ENCODE measurements around the gene CDC40.

DNA sequence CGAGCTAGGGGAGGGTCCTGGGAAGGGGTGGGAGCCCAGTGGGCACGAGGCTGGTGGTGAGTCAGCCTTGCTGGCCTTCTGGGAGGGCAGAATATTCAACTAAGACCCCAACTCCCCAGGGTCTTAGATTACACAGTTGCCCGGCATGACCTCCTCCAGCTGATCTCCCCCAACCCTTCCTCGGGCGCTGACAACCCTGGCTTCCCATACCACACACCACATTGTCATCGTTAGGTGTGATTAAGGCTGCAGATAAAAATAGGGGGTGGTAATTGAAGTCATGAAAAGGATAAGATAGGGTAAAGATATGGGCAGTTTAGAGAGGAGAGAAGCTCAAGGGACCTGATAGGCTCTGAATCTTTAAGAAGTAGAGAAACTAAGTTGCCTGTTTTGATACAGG, 10.5 kb downstream of the CDC40 start:
- TF ChIP-seq, protein P1, sequence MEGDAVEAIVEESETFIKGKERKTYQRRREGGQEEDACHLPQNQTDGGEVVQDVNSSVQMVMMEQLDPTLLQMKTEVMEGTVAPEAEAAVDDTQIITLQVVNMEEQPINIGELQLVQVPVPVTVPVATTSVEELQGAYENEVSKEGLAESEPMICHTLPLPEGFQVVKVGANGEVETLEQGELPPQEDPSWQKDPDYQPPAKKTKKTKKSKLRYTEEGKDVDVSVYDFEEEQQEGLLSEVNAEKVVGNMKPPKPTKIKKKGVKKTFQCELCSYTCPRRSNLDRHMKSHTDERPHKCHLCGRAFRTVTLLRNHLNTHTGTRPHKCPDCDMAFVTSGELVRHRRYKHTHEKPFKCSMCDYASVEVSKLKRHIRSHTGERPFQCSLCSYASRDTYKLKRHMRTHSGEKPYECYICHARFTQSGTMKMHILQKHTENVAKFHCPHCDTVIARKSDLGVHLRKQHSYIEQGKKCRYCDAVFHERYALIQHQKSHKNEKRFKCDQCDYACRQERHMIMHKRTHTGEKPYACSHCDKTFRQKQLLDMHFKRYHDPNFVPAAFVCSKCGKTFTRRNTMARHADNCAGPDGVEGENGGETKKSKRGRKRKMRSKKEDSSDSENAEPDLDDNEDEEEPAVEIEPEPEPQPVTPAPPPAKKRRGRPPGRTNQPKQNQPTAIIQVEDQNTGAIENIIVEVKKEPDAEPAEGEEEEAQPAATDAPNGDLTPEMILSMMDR (IDR thresholded peaks at IDR 0.05): no peak
- no peak for TF ChIP-seq ZFX (IDR thresholded peaks at IDR 0.05; ENCODE audit: borderline replicate concordance)

All from 22Rv1 (cell line).